ENCODE measurements around the gene PLEKHA7.

Gene PLEKHA7

DNA sequence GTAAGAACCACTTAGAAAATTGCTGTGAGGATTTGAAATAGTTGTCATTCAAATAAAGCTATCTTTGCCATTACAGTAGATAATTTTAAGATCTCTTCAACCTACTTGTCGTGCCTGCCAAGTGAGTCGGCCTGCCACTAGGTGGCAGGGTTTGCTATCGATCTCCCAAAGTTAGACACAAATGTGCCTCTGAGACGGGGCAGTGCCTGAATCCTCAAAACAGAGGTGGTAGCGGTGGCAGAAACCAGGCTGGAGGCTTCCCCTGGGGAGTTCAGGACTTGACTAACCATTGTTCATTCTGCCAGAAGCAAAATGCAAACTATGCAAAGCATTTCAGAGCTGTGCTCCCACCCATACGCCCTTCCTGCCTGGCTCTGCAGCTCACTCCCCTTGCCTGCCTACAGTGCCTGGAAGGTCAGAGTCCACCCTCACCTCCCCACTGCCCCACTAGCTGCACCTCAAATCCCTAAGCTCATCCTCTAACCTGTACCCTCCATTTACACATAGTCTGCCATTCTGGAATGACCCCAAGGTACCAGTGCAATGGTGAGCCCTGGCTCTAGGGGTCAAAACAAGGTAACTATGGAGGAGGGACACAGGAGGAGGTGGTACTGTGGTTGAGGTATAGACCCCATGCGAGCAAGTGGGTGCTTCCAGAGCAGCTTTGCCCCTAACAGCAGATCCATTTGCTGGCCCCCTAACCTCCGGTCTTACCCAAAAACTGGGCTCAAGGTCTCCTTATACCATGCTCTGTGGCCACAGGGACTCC lies 193.7 kb downstream of the PLEKHA7 start:
- H3K4me1 Mint-ChIP-seq: peaks cover 6% of the 10 kb centered on the region
- no peak overlapping the region for H3K4me3 Mint-ChIP-seq
- peak; percentile 52 for ATAC-seq (replicated peaks; ENCODE audit: extremely low read depth, poor library complexity, severe bottlenecking)
- no peak overlapping the region for H3K27ac Mint-ChIP-seq (ENCODE audit: low read depth)
- peaks cover 1% of the 10 kb centered on the region for H3K36me3 Mint-ChIP-seq (ENCODE audit: insufficient read depth)
- H3K9me3 Mint-ChIP-seq: no peaks in the 10 kb centered on the region
- DNase-seq (ENCODE audit: low spot score in 2 of 2): no peak
- H3K27me3 Mint-ChIP-seq: no peaks in the 10 kb centered on the region

DNA sequence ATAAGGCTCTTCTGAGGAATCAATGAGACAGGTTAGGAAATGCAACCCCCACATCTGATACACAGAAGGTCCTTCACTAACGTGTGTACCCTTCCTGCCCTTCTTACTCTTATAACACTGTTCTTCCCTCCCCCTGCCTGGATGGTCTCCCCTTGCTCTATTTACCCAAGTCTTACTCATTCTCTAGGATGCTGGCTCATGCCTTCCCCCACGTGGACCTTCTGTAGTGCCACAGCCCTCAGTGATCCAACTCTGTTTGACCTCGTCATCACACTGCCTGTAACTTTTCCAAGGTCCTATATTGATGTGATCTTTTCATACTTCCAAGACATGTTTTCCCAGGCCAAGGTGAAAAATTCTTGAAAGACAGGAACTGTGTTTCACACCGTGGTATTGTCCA lies 195.9 kb downstream of the PLEKHA7 start:
- Mint-ChIP-seq H3K4me3 (no peak overlapping the region), H3K9me3 (no peaks in the 10 kb centered on the region), H3K27me3 (no peaks in the 10 kb centered on the region), H3K27ac (ENCODE audit: low read depth) (no peak overlapping the region), H3K36me3 (ENCODE audit: insufficient read depth) (no peaks in the 10 kb centered on the region), H3K4me1 (peaks cover 6% of the 10 kb centered on the region)
- no peak for DNase-seq (ENCODE audit: low spot score in 2 of 2)
- no peak for ATAC-seq (replicated peaks; ENCODE audit: extremely low read depth, poor library complexity, severe bottlenecking)

DNA sequence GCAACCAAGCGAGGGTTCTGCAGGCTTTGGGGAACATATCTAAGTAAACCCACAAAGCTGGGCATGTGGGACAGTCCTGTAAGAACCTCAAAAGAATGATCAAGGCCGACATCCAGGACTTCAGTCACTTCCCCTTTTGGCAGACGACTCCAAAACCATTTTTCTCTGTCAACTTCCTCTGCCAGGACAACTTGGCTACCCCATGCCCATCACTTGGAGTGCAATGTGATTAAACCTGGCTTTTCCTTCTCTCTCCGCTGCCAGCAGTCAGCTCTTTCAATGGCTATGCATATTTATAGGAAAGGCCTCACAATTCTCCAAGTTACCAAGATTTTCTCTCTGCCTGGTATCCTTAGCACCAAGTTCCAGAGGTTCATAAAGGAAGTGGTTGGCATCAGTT lies 196.9 kb downstream of the PLEKHA7 start:
- no peak overlapping the region for H3K4me3 Mint-ChIP-seq
- peaks cover 6% of the 10 kb centered on the region for H3K4me1 Mint-ChIP-seq
- DNase-seq (ENCODE audit: low spot score in 2 of 2) (no peak), ATAC-seq (replicated peaks; ENCODE audit: extremely low read depth, poor library complexity, severe bottlenecking) (no peak)
- no peak overlapping the region for H3K27ac Mint-ChIP-seq (ENCODE audit: low read depth)
- H3K9me3 Mint-ChIP-seq: no peaks in the 10 kb centered on the region
- no peaks in the 10 kb centered on the region for H3K36me3 Mint-ChIP-seq (ENCODE audit: insufficient read depth)
- no peaks in the 10 kb centered on the region for H3K27me3 Mint-ChIP-seq

DNA sequence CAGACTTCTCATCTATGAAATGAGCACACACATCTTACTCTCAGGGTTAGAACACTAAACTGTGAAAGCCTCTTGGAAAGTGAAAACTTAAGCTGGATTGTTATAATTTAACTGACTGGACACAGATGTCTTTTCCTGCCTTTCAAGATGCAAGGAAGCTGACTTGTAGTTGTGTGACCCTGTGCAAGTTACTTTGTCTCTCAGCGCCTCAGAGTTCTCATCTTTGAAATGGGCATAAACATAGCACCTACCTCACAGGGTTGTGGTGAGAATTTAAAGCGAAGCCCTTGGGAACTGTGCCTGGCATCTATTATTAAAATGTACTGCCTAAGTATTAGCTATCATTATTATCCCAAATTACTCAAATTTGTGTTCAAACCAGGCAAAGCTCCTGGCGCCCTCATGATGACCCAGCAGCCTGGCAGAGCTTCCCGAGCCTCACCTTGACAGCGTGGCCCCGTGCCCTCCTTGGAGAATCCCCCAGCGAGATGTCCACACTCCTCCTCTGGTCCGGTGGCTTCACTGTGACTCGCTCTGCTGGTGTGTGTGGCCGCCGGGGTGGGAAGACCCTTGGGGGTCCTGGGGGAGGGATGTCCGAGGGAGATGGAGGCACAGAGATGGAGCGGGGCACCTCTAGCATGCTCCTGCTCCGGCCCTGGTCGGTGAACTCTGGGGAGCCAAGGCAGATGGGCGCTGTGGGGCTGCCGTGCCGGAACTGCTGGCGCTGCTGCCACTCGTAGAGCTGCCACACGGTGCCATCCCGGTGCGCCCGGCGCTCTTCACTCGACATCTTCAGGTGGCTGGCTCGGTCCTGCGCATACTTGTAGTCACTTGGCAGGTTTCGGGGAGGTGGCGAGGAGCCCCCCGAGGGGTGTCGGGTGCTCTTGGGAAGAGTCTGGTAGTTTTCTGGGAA lies 197.6 kb downstream of the PLEKHA7 start:
- DNase-seq (ENCODE audit: low spot score in 2 of 2) (no peak), ATAC-seq (replicated peaks; ENCODE audit: extremely low read depth, poor library complexity, severe bottlenecking) (no peak)
- Mint-ChIP-seq H3K4me1 (peaks cover 6% of the 10 kb centered on the region), H3K27ac (ENCODE audit: low read depth) (no peak overlapping the region), H3K36me3 (ENCODE audit: insufficient read depth) (no peaks in the 10 kb centered on the region), H3K9me3 (no peaks in the 10 kb centered on the region), H3K27me3 (no peaks in the 10 kb centered on the region), H3K4me3 (no peak overlapping the region)

DNA sequence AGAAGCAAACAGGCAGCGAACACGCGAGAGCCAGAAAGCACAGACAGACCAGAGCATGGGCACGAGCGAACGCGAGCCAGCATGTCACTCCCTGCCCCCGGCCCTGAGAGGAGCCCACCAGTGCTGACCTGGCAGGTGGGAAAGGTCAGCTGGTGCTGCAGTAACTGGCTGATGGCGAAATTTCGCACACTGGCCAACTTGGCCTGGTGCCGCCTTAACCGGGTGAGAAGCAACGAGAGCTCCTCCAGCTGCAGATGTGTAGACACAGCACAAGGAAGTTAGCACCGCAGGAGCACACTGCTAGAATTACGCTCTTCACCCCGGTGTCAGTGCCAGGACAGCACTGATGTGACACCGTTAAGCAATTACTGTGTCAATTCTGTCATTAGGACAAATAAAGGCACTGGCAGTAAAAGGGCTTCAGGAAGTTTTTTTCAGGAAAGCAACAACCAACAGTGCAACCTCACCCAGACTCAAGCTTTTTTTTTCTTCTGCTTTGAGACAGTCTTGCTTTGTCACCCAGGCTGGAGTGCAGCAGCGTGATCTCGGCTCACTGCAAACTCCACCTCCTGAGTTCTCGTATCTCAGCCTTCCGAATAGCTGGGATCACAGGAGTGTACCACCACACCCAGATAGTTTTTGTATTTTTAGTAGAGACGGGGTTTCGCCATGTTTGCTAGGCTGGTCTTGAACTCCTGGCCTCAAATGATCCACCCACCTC lies 199.0 kb downstream of the PLEKHA7 start:
- no peak overlapping the region for H3K27ac Mint-ChIP-seq (ENCODE audit: low read depth)
- H3K27me3 Mint-ChIP-seq: no peaks in the 10 kb centered on the region
- H3K9me3 Mint-ChIP-seq: no peaks in the 10 kb centered on the region
- H3K4me3 Mint-ChIP-seq: no peak overlapping the region
- H3K36me3 Mint-ChIP-seq (ENCODE audit: insufficient read depth): no peaks in the 10 kb centered on the region
- H3K4me1 Mint-ChIP-seq: no peaks in the 10 kb centered on the region
- ATAC-seq (replicated peaks; ENCODE audit: extremely low read depth, poor library complexity, severe bottlenecking) (no peak), DNase-seq (ENCODE audit: low spot score in 2 of 2) (no peak)

DNA sequence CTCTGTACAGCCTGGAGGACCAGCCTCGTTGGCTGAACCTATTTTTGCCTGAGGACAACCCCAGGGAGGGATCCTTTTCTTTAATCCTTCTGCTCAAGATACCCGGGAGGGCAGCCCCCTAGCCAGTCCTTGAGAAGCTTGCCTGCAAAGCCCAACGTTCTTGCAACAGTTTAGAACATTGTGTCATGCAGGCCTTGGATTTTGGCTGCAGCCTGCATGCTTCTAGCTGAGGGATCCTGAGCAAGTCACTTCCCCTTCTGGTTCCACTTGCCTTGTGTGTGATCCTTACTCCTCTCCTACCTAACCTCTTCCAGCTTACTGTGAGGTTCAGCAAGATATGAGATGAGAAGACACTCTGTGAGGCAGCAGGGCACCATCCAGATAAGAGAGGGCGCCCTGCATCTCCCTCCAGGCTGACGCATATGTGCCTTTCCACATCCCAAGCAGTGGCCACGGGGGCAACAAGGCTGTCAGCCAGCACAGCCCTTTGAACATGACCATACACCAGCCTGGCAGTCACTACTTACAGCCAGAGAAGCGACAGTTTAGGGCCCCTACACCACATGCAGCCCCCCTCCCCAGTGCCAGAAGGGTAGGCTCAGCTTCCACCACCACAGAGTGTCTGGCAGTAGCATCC lies 199.7 kb downstream of the PLEKHA7 start:
- ATAC-seq (replicated peaks; ENCODE audit: extremely low read depth, poor library complexity, severe bottlenecking) (no peak), DNase-seq (ENCODE audit: low spot score in 2 of 2) (no peak)

DNA sequence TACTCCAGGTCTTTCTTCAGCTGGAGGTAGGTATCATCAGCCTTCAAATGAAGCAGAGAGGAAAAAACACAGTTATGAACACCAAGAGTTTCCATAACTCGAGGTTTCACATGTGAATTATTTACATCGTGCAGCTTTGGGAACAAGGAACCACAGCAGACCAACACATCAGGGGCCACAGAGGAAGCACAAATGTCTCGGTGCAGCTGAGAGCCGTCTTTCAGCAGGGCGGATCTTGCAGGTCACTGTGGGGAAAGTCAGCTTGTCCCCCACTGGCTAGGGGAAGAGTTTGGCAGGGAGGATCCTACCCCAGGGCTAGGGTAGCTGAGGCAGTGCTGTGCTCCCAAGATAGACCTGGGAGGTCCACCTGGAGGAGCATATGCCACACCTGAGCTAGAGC lies 201.1 kb downstream of the PLEKHA7 start:
- DNase-seq (ENCODE audit: low spot score in 2 of 2): no peak
- ATAC-seq (replicated peaks; ENCODE audit: extremely low read depth, poor library complexity, severe bottlenecking): no peak
- Mint-ChIP-seq H3K9me3 (no peaks in the 10 kb centered on the region), H3K4me3 (no peak overlapping the region), H3K27me3 (no peaks in the 10 kb centered on the region), H3K36me3 (ENCODE audit: insufficient read depth) (no peaks in the 10 kb centered on the region), H3K4me1 (no peaks in the 10 kb centered on the region), H3K27ac (ENCODE audit: low read depth) (no peak overlapping the region)

More for the DNA sequence above, 199.7 kb downstream of the PLEKHA7 start:
- H3K27ac Mint-ChIP-seq (ENCODE audit: low read depth): no peak overlapping the region
- no peaks in the 10 kb centered on the region for H3K4me1 Mint-ChIP-seq
- H3K9me3 Mint-ChIP-seq: no peaks in the 10 kb centered on the region
- no peak overlapping the region for H3K4me3 Mint-ChIP-seq
- no peaks in the 10 kb centered on the region for H3K27me3 Mint-ChIP-seq
- H3K36me3 Mint-ChIP-seq (ENCODE audit: insufficient read depth): no peaks in the 10 kb centered on the region

DNA sequence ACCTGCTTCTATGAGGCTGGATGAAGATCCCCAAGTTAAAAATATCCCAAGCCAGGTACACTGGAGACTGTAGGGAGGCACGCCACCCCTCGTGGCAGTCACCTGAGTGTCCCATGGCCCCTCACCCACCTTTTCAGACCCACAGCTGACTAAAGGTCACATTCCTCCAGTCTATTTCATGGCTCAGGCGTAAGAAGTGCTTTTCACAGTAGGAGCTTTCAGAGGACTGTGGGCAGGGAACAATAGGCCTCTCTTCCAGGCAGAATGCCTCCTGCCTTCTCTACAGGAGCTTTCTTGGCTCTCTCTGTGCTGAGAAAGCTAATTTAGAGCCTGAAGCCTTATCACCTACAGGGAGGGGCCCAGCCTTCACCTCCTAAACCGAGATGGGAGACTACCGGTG lies 201.9 kb downstream of the PLEKHA7 start:
- no peaks in the 10 kb centered on the region for H3K4me1 Mint-ChIP-seq
- no peak overlapping the region for H3K27ac Mint-ChIP-seq (ENCODE audit: low read depth)
- no peaks in the 10 kb centered on the region for H3K9me3 Mint-ChIP-seq
- no peak for DNase-seq (ENCODE audit: low spot score in 2 of 2)
- H3K36me3 Mint-ChIP-seq (ENCODE audit: insufficient read depth): no peaks in the 10 kb centered on the region
- ATAC-seq (replicated peaks; ENCODE audit: extremely low read depth, poor library complexity, severe bottlenecking): no peak
- no peak overlapping the region for H3K4me3 Mint-ChIP-seq
- no peaks in the 10 kb centered on the region for H3K27me3 Mint-ChIP-seq

DNA sequence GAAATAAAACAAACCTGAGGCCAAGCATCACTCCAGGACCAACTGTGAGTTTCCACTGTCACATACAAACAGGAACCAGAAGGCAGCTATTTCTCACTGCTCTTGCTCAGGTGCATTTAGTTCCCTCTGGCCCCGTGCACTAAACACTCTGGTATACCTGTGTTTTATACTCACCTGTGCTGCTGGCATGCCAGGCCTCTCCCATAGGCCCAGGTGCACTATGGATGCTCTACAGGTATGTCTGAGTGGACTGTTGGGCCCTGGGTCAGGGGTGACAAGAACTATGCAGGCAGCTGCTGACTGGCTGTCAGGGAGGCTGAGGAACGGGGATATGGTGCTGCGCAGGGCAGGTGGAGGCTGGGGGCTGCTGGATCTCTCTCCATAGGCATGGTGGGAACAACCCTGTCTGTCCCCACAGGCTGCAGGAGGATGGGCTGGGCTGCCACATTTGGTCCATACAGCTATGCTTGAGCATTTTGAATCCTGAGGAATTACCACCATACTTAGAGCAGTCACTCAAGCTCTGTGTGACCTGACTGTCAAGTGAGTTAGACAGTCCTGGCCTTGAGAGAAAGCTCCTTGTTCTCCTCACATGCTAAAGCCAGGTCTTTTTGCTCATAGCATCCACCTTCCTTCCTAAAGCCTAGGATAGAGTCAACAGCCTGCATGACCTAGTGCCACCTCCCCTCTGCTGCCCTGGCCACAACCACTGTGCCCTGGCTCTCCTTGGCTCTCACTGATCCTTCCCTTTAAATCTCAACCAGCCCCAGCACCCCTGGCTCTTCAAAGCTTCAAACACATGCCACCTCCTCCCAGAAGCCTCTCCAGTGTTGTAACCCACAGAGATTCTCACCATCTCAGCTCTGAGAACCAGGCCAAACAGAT lies 202.8 kb downstream of the PLEKHA7 start:
- H3K9me3 Mint-ChIP-seq: no peaks in the 10 kb centered on the region
- ATAC-seq (replicated peaks; ENCODE audit: extremely low read depth, poor library complexity, severe bottlenecking) (no peak), DNase-seq (ENCODE audit: low spot score in 2 of 2) (no peak)
- no peaks in the 10 kb centered on the region for H3K27me3 Mint-ChIP-seq
- no peaks in the 10 kb centered on the region for H3K36me3 Mint-ChIP-seq (ENCODE audit: insufficient read depth)
- no peak overlapping the region for H3K27ac Mint-ChIP-seq (ENCODE audit: low read depth)
- no peaks in the 10 kb centered on the region for H3K4me1 Mint-ChIP-seq
- no peak overlapping the region for H3K4me3 Mint-ChIP-seq

DNA sequence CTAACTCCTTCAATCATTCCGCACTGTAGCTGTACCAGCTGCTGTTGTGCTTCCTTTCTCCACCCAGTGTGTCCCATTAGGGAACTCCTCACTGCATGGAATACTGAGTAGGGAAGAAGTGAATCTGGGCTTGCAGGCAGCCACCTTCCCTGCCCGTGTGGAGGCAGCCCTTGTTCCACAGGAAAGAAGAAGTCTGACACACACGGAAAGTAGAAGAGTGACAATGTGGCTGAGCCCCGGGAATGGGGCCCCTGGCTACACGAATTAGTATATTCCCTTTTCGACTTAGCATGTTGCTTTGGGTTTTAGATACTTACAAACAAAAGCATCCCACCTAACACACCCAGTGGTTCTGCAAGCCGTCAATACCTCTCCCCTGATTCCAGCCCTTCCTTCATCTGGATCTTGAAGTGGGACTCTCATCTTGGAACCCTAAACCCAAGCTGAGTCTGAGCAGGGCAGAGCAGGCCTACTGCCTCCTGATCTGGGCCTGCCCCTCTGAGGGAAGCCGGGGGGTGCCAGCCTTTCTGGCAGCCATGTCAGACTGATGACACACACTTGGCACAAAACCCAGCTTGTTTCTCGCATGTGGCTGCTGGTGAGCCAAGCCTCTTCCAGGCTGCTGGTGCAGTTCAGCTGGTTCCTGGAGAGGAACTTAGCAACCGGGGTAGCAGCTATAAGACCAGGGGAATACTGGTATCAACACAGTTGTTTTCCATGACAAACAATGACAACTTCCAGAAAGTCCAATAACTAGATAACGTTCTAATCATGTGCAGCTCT lies 204.1 kb downstream of the PLEKHA7 start:
- H3K4me1 Mint-ChIP-seq: no peaks in the 10 kb centered on the region
- H3K27me3 Mint-ChIP-seq: no peaks in the 10 kb centered on the region
- no peak overlapping the region for H3K4me3 Mint-ChIP-seq
- H3K27ac Mint-ChIP-seq (ENCODE audit: low read depth): no peak overlapping the region
- H3K9me3 Mint-ChIP-seq: no peaks in the 10 kb centered on the region
- H3K36me3 Mint-ChIP-seq (ENCODE audit: insufficient read depth): no peaks in the 10 kb centered on the region
- DNase-seq (ENCODE audit: low spot score in 2 of 2) (no peak), ATAC-seq (replicated peaks; ENCODE audit: extremely low read depth, poor library complexity, severe bottlenecking) (no peak)

DNA sequence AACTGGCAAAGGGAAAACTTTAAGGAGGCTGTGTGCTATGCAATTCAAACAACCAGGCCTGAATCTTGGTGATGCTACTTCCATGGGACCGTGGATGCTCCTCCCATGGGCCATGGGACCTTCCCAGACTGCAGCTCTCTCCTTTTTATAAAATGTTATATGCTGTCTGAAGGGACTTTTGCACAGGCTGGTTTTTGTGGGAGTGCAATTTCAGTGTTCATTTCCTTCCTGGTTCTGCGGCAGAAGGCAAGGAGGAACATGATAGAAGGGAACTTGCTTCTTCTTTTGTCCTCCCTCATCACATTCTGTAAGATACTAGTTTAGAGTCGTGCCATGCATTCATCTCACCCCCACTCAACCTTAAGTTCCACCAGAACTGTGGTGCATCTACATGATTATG lies 206.9 kb downstream of the PLEKHA7 start:
- no peak for ATAC-seq (replicated peaks; ENCODE audit: extremely low read depth, poor library complexity, severe bottlenecking)
- no peaks in the 10 kb centered on the region for H3K9me3 Mint-ChIP-seq
- H3K27ac Mint-ChIP-seq (ENCODE audit: low read depth): no peak overlapping the region
- no peak for DNase-seq (ENCODE audit: low spot score in 2 of 2)
- H3K4me1 Mint-ChIP-seq: no peaks in the 10 kb centered on the region
- no peak overlapping the region for H3K4me3 Mint-ChIP-seq
- no peaks in the 10 kb centered on the region for H3K27me3 Mint-ChIP-seq
- no peaks in the 10 kb centered on the region for H3K36me3 Mint-ChIP-seq (ENCODE audit: insufficient read depth)

All from central memory CD8-positive, alpha-beta T cell (primary cell).